Mesenchymal stem cell (in vitro differentiated cells and primary cell): Measurements from ENCODE around the gene TEAD1.
A peak's percentile ranks its signal among the peaks of the same experiment; 100 is the strongest.

Source experiments
- DNase-seq: peaks from one replicate; pipeline ENCODE4 v3.0.0-alpha.2; 2013
- H2AFZ ChIP-seq: one replicate; pipeline ENCODE4 v1.6.1; 2013; ENCODE audit warnings: low read depth, mild to moderate bottlenecking, control low read depth, inconsistent platforms, low read length, moderate library complexity
- H2AK5ac ChIP-seq: 2 replicates; pipeline ENCODE4 v1.6.1; 2013; ENCODE audit warnings: low read length, moderate library complexity, mild to moderate bottlenecking, inconsistent platforms; ENCODE audit not compliant: severe bottlenecking
- H2BK120ac ChIP-seq: one replicate; pipeline ENCODE4 v1.6.1; 2013; ENCODE audit warnings: low read depth, mild to moderate bottlenecking, inconsistent platforms, low read length, moderate library complexity
- H2BK12ac ChIP-seq, 2 experiments: one replicate each; pipeline ENCODE4 v1.6.1; 2013; ENCODE audit warnings: inconsistent platforms in 2 of 2, low read length in 2 of 2, mild to moderate bottlenecking in 2 of 2, moderate library complexity in 2 of 2, control low read depth in 1 of 2
- H2BK15ac ChIP-seq: one replicate; pipeline ENCODE4 v1.6.1; 2013; ENCODE audit warnings: mild to moderate bottlenecking, low read depth, inconsistent platforms; ENCODE audit not compliant: poor library complexity, severe bottlenecking
- H2BK5ac ChIP-seq: 2 replicates; pipeline ENCODE4 v1.6.1; 2013; ENCODE audit warnings: low read depth, mild to moderate bottlenecking, low read length, control low read depth, inconsistent platforms; ENCODE audit not compliant: poor library complexity, severe bottlenecking
- H3K14ac ChIP-seq, 2 experiments: one replicate each; pipeline ENCODE4 v1.6.1; 2013; ENCODE audit warnings: inconsistent platforms in 2 of 2, low read length in 2 of 2, control low read depth in 1 of 2, mild to moderate bottlenecking in 1 of 2, moderate library complexity in 1 of 2
- H3K18ac ChIP-seq, 2 experiments: one replicate each; pipeline ENCODE4 v1.6.1; 2013; ENCODE audit warnings: inconsistent platforms in 2 of 2, low read length in 2 of 2, control low read depth in 1 of 2, low read depth in 1 of 2, mild to moderate bottlenecking in 1 of 2
- H3K23ac ChIP-seq, 2 experiments: one replicate each; pipeline ENCODE4 v1.6.1; 2013; ENCODE audit warnings: inconsistent platforms in 2 of 2, low read length in 2 of 2, mild to moderate bottlenecking in 2 of 2, moderate library complexity in 2 of 2, control low read depth in 1 of 2
- H3K27ac ChIP-seq: 2 replicates; pipeline ENCODE4 v1.5.1; 2013; ENCODE audit warnings: mild to moderate bottlenecking, moderate library complexity, low read length, control low read depth, inconsistent platforms; ENCODE audit not compliant: poor library complexity, severe bottlenecking
- H3K27me3 ChIP-seq, 2 experiments: 2 replicates each; pipeline versions ENCODE4 v1.6.1 to v1.7.0; 2013; ENCODE audit warnings: low read length in 2 of 2, mild to moderate bottlenecking in 2 of 2, moderate library complexity in 2 of 2, control low read depth in 1 of 2, inconsistent platforms in 1 of 2; ENCODE audit not compliant: control insufficient read depth in 1 of 2, insufficient read depth in 1 of 2
- H3K36me3 ChIP-seq, 2 experiments: 2 replicates each; pipeline versions ENCODE4 v1.6.1 to v1.7.0; 2013; ENCODE audit warnings: low read length in 2 of 2, control low read depth in 1 of 2, inconsistent platforms in 1 of 2, low read depth in 1 of 2, mild to moderate bottlenecking in 1 of 2; ENCODE audit not compliant: insufficient read depth in 2 of 2, control insufficient read depth in 1 of 2
- H3K4ac ChIP-seq, 2 experiments: one replicate each; pipeline ENCODE4 v1.6.1; 2013; ENCODE audit warnings: inconsistent platforms in 2 of 2, low read length in 2 of 2, mild to moderate bottlenecking in 2 of 2, moderate library complexity in 2 of 2, control low read depth in 1 of 2, low read depth in 1 of 2
- H3K4me1 ChIP-seq: 2 replicates; pipeline ENCODE4 v1.6.1; 2013; ENCODE audit warnings: low read depth, low read length, control low read depth; ENCODE audit not compliant: control insufficient read depth, insufficient read depth
- H3K4me2 ChIP-seq: 2 replicates; pipeline ENCODE4 v1.6.1; 2013; ENCODE audit warnings: low read length, mild to moderate bottlenecking, inconsistent platforms; ENCODE audit not compliant: poor library complexity, severe bottlenecking
- H3K4me3 ChIP-seq, 2 experiments: 2 replicates each; pipeline versions ENCODE4 v1.5.1 to v1.7.0; 2013; ENCODE audit warnings: low read length in 2 of 2, mild to moderate bottlenecking in 2 of 2, control low read depth in 1 of 2, low read depth in 1 of 2; ENCODE audit not compliant: insufficient read depth in 1 of 2
- H3K79me1 ChIP-seq: replicated peaks from 2 replicates; pipeline ENCODE4 v1.6.1; 2013; ENCODE audit warnings: mild to moderate bottlenecking, control low read depth, low read length, inconsistent platforms; ENCODE audit not compliant: poor library complexity, severe bottlenecking
- H3K9ac ChIP-seq: 2 replicates; pipeline ENCODE4 v1.7.0; 2013; ENCODE audit warnings: mild to moderate bottlenecking, low read length, moderate library complexity
- H3K9me3 ChIP-seq: 2 replicates; pipeline ENCODE4 v1.7.0; 2013; ENCODE audit warnings: mild to moderate bottlenecking, low read length; ENCODE audit not compliant: control insufficient read depth
- H4K8ac ChIP-seq: one replicate; pipeline ENCODE4 v1.6.1; 2013; ENCODE audit warnings: inconsistent platforms, mild to moderate bottlenecking, low read length, moderate library complexity
- H4K91ac ChIP-seq: one replicate; pipeline ENCODE4 v1.6.1; 2013; ENCODE audit warnings: mild to moderate bottlenecking, low read length, inconsistent platforms
- WGBS: methylation state at CpG from one replicate; pipeline ENCODE4 v1.1.7; 2013; ENCODE audit warnings: mixed read lengths; 5-methylcytosine and 5-hydroxymethylcytosine counted together

TEAD1 gene

GRCh38 chr11:12769834-12770345, 95.7 kb downstream of the TEAD1 start:
- peak overlapping the region; percentile 36 for H2BK120ac ChIP-seq
- H2AK5ac ChIP-seq: no peak overlapping the region
- H3K36me3 ChIP-seq: peaks cover 7 to 38% of the 10 kb centered on the region in 2 experiments
- H3K4me1 ChIP-seq: peaks cover 18% of the 10 kb centered on the region
- H3K4ac ChIP-seq: peak overlapping the region in 1 of 2 experiments; percentile 25
- H4K91ac ChIP-seq: no peak overlapping the region
- H3K79me1 ChIP-seq: peaks cover 12% of the 10 kb centered on the region
- H2BK15ac ChIP-seq: no peak overlapping the region
- no peak overlapping the region for H3K23ac ChIP-seq
- H3K14ac ChIP-seq: no peak overlapping the region
- H3K18ac ChIP-seq: peak overlapping the region in 1 of 2 experiments; percentile 18
- 1% methylated on average over 3 of the region's 3 CpGs for WGBS
- H4K8ac ChIP-seq: no peak overlapping the region
- peak overlapping the region; percentile 22 for H3K9ac ChIP-seq
- H3K27ac ChIP-seq: peak overlapping the region; percentile 80
- H2AFZ ChIP-seq: no peak overlapping the region
- H2BK12ac ChIP-seq: no peak overlapping the region
- H3K9me3 ChIP-seq: no peaks in the 10 kb centered on the region
- no peaks in the 10 kb centered on the region for H3K27me3 ChIP-seq
- no peak overlapping the region for H3K4me3 ChIP-seq
- H2BK5ac ChIP-seq: no peak overlapping the region
- H3K4me2 ChIP-seq: peak overlapping the region; percentile 41
- DNase-seq: peak; percentile 71

GRCh38 chr11:12770435-12770834, 96.2 kb downstream of the TEAD1 start:
- Histone ChIP-seq H4K91ac (no peak overlapping the region), H2BK120ac (no peak overlapping the region), H3K14ac (no peak overlapping the region), H2AK5ac (peak overlapping the region; percentile 56), H2BK15ac (no peak overlapping the region), H3K4me3 (no peak overlapping the region), H3K4ac (no peak overlapping the region), H3K18ac (no peak overlapping the region), H3K36me3 (peaks cover 4 to 33% of the 10 kb centered on the region in 2 experiments), H2AFZ (no peak overlapping the region), H3K23ac (no peak overlapping the region), H2BK12ac (no peak overlapping the region), H3K27ac (peak overlapping the region; percentile 75), H3K27me3 (no peaks in the 10 kb centered on the region), H3K9me3 (no peaks in the 10 kb centered on the region), H2BK5ac (no peak overlapping the region), H3K4me1 (peaks cover 16% of the 10 kb centered on the region), H4K8ac (no peak overlapping the region), H3K79me1 (peaks cover 12% of the 10 kb centered on the region), H3K9ac (peak overlapping the region; percentile 18), H3K4me2 (no peak overlapping the region)
- no peak for DNase-seq
- whole genome bisulfite sequencing: no CpG with 5 or more reads among the region's 1 CpG

- no peak overlapping the region for H2AFZ ChIP-seq
- no peak overlapping the region for H3K14ac ChIP-seq
- peaks cover 12% of the 10 kb centered on the region for H3K79me1 ChIP-seq
- no peaks in the 10 kb centered on the region for H3K27me3 ChIP-seq
- H2AK5ac ChIP-seq: peak overlapping the region; percentile 18
- no peak overlapping the region for H3K4me3 ChIP-seq
- no peak overlapping the region for H3K23ac ChIP-seq
- no peak overlapping the region for H3K4ac ChIP-seq
- peaks cover 4 to 28% of the 10 kb centered on the region in 2 experiments for H3K36me3 ChIP-seq
- H3K27ac ChIP-seq: peak overlapping the region; percentile 75
- H3K4me1 ChIP-seq: peaks cover 16% of the 10 kb centered on the region
- no peak overlapping the region for H3K9ac ChIP-seq
- no peak overlapping the region for H4K8ac ChIP-seq
- peak overlapping the region in 1 of 2 experiments; percentile 25 for H2BK12ac ChIP-seq
- H2BK120ac ChIP-seq: no peak overlapping the region
- 95% methylated on average over 8 of the region's 8 CpGs for WGBS
- peak overlapping the region in 1 of 2 experiments; percentile 18 for H3K18ac ChIP-seq
- no peak overlapping the region for H2BK15ac ChIP-seq
- no peak overlapping the region for H2BK5ac ChIP-seq
- no peaks in the 10 kb centered on the region for H3K9me3 ChIP-seq
- DNase-seq: no peak
- H4K91ac ChIP-seq: peak overlapping the region; percentile 63
- no peak overlapping the region for H3K4me2 ChIP-seq
Measured at GRCh38 chr11:12770966-12771597, 96.9 kb downstream of the TEAD1 start.

GRCh38 chr11:12771875-12772274, 97.7 kb downstream of the TEAD1 start:
- Histone ChIP-seq H3K14ac (no peak overlapping the region), H3K27me3 (no peaks in the 10 kb centered on the region), H3K79me1 (peaks cover 6% of the 10 kb centered on the region), H3K4me1 (peaks cover 14% of the 10 kb centered on the region), H4K91ac (no peak overlapping the region), H3K4me2 (no peak overlapping the region), H2AFZ (no peak overlapping the region), H3K36me3 (peaks cover 2 to 20% of the 10 kb centered on the region in 2 experiments), H3K4ac (no peak overlapping the region), H3K27ac (no peak overlapping the region), H2BK12ac (no peak overlapping the region), H3K9ac (no peak overlapping the region), H3K9me3 (no peaks in the 10 kb centered on the region), H4K8ac (no peak overlapping the region), H3K4me3 (no peak overlapping the region), H2BK5ac (no peak overlapping the region), H2AK5ac (no peak overlapping the region), H2BK15ac (no peak overlapping the region), H3K23ac (no peak overlapping the region), H3K18ac (no peak overlapping the region), H2BK120ac (no peak overlapping the region)
- no peak for DNase-seq
- 91% methylated on average over 2 of the region's 2 CpGs for WGBS
